BLaER1 treated with 17β-estradiol and CSF1 and Interleukin-3, amounts not matched to agents 10 nM and 100 nM (cell line): ENCODE results near the gene MSI2.

ENCODE experiments used
- H3K27ac ChIP-seq, 11 experiments: shearing (Covaris generic); formaldehyde crosslinking; 2 replicates each; pipeline ENCODE4 v1.8.1; 2022
- H3K27me3 ChIP-seq, 11 experiments: shearing (Covaris generic); formaldehyde crosslinking; 2 replicates each; pipeline ENCODE4 v1.8.1; 2022
- H3K36me3 ChIP-seq, 11 experiments: shearing (Covaris generic); formaldehyde crosslinking; 2 replicates each; pipeline ENCODE4 v1.8.1; 2022
- H3K4me1 ChIP-seq, 10 experiments: shearing (Covaris generic); formaldehyde crosslinking; 2 replicates each; pipeline ENCODE4 v1.8.1; 2022
- H3K4me2 ChIP-seq, 11 experiments: shearing (Covaris generic); formaldehyde crosslinking; 2 replicates each; pipeline ENCODE4 v1.8.1; 2022
- H3K4me3 ChIP-seq, 10 experiments: shearing (Covaris generic); formaldehyde crosslinking; 2 replicates each; pipeline ENCODE4 v1.8.1; 2022
- H3K9ac ChIP-seq, 11 experiments: shearing (Covaris generic); formaldehyde crosslinking; 2 replicates each; pipeline ENCODE4 v1.8.1; 2022
- H3K9me3 ChIP-seq, 11 experiments: shearing (Covaris generic); formaldehyde crosslinking; replicated peaks in 1 of 11; 2 replicates each; pipeline ENCODE4 v1.8.1; 2022
- H4K20me1 ChIP-seq, 11 experiments: shearing (Covaris generic); formaldehyde crosslinking; 2 replicates each; pipeline ENCODE4 v1.8.1; 2022
- Cebpa-rat ChIP-seq, 11 experiments: shearing (Covaris generic); IDR thresholded peaks; 2 replicates each; pipeline ENCODE4 v1.8.1; 2022

The MSI2 gene

DNA sequence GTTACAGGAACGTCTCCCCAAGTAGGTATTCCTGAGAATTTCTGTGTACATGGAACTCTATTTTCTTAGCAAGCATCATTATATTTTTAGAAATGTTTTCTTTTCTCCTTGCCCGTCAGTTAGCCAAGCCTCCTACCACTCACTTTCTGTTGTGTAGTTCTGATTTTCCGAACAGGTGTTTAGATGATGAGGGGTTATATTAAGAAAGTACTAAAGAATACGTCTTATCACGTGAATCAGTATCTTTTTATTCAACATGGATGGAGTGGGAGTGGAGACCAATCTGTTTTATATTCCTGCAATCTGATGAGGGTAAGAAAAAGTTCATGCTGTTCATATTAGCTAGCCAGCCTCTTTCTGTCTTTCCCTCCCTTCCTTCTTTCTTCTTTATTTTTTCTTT lies 29.4 kb downstream of the MSI2 start:
- TF ChIP-seq Cebpa-rat (IDR thresholded peaks at IDR 0.05), result no peak
- no peaks in the 10 kb centered on the region for H3K27me3 ChIP-seq
- H4K20me1 ChIP-seq, result peaks cover 15 to 98% (median 54%) of the 10 kb centered on the region in 11 experiments; a peak in 19 of 22 replicates
- peak overlapping the region; percentile 74 to 88 (median 85) for H3K4me2 ChIP-seq
- H3K27ac ChIP-seq, result peak overlapping the region in 8 of 11 experiments; percentile 28 to 73 (median 64); a peak in 12 of 22 replicates
- peak overlapping the region in 9 of 11 experiments; percentile 45 to 69 (median 55); a peak in 13 of 22 replicates for H3K9ac ChIP-seq
- H3K36me3 ChIP-seq, result peaks cover 0 to 82% (median 49%) of the 10 kb centered on the region in 11 experiments; a peak in 14 of 22 replicates
- peaks cover 41 to 98% (median 88%) of the 10 kb centered on the region in 10 experiments for H3K4me1 ChIP-seq
- no peaks in the 10 kb centered on the region for H3K9me3 ChIP-seq
- peak overlapping the region in 7 of 10 experiments; percentile 20 to 62 (median 32); a peak in 11 of 20 replicates for H3K4me3 ChIP-seq

DNA sequence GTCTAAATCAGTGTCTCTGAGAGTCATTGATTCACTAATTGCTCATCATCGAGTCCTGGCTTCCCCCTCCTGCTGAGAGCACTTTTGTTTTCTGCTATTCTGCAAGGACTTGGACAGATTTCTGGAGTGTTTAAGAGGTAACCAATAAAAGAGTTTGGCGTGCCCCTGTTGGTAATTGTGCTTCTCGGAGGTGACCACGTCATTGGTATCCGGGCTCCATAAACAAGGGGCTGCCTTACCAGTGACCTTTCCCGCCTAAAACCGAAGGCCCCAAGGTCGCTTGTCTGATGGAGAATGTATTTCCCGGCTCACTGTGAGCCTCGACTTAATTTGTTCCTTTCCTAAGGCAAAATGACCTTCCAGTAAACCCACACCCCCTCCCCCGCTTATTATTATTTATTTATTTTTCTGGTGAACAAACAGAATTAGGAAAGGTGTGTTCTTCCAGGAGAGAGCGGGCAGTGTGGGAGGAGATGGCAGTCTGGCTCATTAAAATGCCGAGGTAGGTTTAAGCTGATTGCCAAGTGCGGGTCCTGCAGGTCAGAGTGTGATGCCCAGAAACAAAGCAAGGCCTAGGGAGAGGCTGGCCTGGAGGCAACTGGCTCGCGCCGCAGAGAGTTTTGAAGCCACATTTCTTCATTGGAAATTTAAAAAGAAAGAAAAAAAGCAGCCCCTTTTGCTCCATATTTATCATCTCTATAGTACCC lies 30.2 kb downstream of the MSI2 start:
- Histone ChIP-seq H4K20me1 (peaks cover 20 to 98% (median 59%) of the 10 kb centered on the region in 11 experiments; a peak in 19 of 22 replicates), H3K27me3 (no peaks in the 10 kb centered on the region), H3K9me3 (no peaks in the 10 kb centered on the region), H3K36me3 (peaks cover 0 to 82% (median 50%) of the 10 kb centered on the region in 11 experiments; a peak in 17 of 22 replicates), H3K4me2 (peak overlapping the region; percentile 74 to 88 (median 85)), H3K9ac (peak overlapping the region in 3 of 11 experiments; percentile 18 to 43 (median 24); a peak in 2 of 22 replicates), H3K4me3 (no peak overlapping the region), H3K4me1 (peaks cover 41 to 93% (median 80%) of the 10 kb centered on the region in 10 experiments), H3K27ac (peak overlapping the region in 5 of 11 experiments; percentile 13 to 73 (median 36); a peak in 7 of 22 replicates)
- TF ChIP-seq Cebpa-rat (IDR thresholded peaks at IDR 0.05), result no peak

DNA sequence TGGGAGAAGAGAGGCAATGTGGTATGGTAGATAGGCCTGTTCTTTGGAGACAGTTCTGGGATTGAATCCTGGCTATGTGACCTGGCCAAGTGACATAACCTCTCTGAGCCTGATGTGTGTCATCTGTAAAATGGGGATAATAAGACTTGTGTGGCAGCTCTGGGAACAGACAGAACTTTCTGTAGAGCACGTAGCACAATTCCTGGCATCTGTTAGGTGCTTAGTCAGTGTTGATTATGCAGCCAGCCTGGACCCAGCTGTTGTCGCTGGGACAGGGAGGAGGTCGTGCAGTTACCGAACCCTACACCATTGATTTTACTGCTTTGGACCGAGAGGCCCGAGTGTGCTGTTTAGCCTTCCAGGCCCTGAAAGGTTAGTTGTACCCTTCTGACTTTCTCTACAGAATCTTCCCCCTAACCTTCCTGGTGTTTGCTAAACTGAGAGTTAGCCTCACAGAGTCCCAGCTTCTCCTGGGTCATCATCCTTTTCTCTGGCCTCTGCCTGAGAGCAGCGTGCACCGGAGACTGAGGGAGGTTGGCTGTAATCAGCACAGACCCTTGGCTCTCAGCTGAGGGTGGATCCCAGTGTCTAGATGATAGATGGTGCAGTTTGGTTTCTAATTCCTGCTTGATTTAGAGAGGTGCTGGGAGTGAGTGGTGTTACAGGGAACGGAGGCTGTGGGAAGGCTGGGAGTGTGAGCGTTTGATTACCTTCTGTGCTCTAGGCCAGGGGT lies 31.9 kb downstream of the MSI2 start:
- peaks cover 25 to 98% (median 60%) of the 10 kb centered on the region in 11 experiments; a peak in 19 of 22 replicates for H4K20me1 ChIP-seq
- TF ChIP-seq Cebpa-rat (IDR thresholded peaks at IDR 0.05), result no peak

DNA sequence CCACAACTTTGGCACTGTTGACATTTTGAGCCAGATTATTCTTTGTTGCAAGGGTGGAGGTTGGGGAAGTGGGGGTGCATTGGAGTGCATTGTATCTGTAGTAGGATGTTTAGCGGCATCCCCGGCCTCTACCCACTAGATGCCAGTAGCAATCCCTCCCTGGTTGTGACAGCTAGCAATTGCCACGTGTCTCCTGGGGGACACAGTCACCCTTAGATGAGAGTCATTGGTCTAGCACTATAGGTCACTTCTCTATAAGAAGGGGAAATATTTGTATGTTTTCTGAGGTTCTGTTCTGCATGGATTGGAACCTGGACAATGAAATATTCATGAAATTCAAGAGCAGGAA lies 32.4 kb downstream of the MSI2 start:
- Histone ChIP-seq H3K9ac (peak overlapping the region in 1 of 11 experiments; percentile 43; a peak in 1 of 22 replicates), H3K4me2 (peak overlapping the region in 7 of 11 experiments; percentile 2 to 88 (median 29); a peak in 4 of 22 replicates), H3K4me1 (peaks cover 41 to 88% (median 69%) of the 10 kb centered on the region in 10 experiments), H3K27ac (peak overlapping the region in 5 of 11 experiments; percentile 7 to 69 (median 27); a peak in 4 of 22 replicates), H4K20me1 (peaks cover 25 to 96% (median 60%) of the 10 kb centered on the region in 11 experiments; a peak in 19 of 22 replicates), H3K27me3 (no peaks in the 10 kb centered on the region), H3K9me3 (peaks cover 0 to 4% (median 0%) of the 10 kb centered on the region in 11 experiments; a peak in 1 of 22 replicates), H3K4me3 (no peak overlapping the region), H3K36me3 (peaks cover 0 to 80% (median 61%) of the 10 kb centered on the region in 11 experiments; a peak in 18 of 22 replicates)
- TF ChIP-seq Cebpa-rat (IDR thresholded peaks at IDR 0.05), result no peak

More for the DNA sequence above, 31.9 kb downstream of the MSI2 start:
- Histone ChIP-seq H3K9ac (peak overlapping the region in 2 of 11 experiments; percentile 5 to 43; a peak in 2 of 22 replicates), H3K4me3 (no peak overlapping the region), H3K4me1 (peaks cover 41 to 93% (median 73%) of the 10 kb centered on the region in 10 experiments), H3K4me2 (peak overlapping the region in 9 of 11 experiments; percentile 74 to 88 (median 85); a peak in 17 of 22 replicates), H3K9me3 (peaks cover 0 to 3% (median 0%) of the 10 kb centered on the region in 11 experiments; a peak in 1 of 22 replicates), H3K27ac (peak overlapping the region in 7 of 11 experiments; percentile 7 to 73 (median 27); a peak in 9 of 22 replicates), H3K27me3 (no peaks in the 10 kb centered on the region), H3K36me3 (peaks cover 0 to 82% (median 61%) of the 10 kb centered on the region in 11 experiments; a peak in 18 of 22 replicates)

GRCh38 chr17:57289130-57289529 lies 32.8 kb downstream of the MSI2 start:
- no peak for TF ChIP-seq Cebpa-rat (IDR thresholded peaks at IDR 0.05)
- Histone ChIP-seq H3K4me2 (peak overlapping the region in 7 of 11 experiments; percentile 2 to 85 (median 14); a peak in 5 of 22 replicates), H3K9me3 (peaks cover 0 to 8% (median 0%) of the 10 kb centered on the region in 11 experiments; a peak in 3 of 22 replicates), H3K27me3 (no peaks in the 10 kb centered on the region), H3K36me3 (peaks cover 0 to 82% (median 64%) of the 10 kb centered on the region in 11 experiments; a peak in 18 of 22 replicates), H3K4me1 (peaks cover 38 to 88% (median 68%) of the 10 kb centered on the region in 10 experiments), H4K20me1 (peaks cover 25 to 96% (median 60%) of the 10 kb centered on the region in 11 experiments; a peak in 19 of 22 replicates), H3K27ac (peak overlapping the region in 3 of 11 experiments; percentile 13 to 69 (median 39); a peak in 3 of 22 replicates), H3K4me3 (no peak overlapping the region), H3K9ac (peak overlapping the region in 2 of 11 experiments; percentile 7 to 43; a peak in 1 of 22 replicates)

GRCh38 chr17:57289613-57290012 lies 33.3 kb downstream of the MSI2 start:
- Histone ChIP-seq H4K20me1 (peaks cover 25 to 95% (median 60%) of the 10 kb centered on the region in 11 experiments; a peak in 19 of 22 replicates), H3K4me2 (peak overlapping the region in 5 of 11 experiments; percentile 2 to 29 (median 8); a peak in 4 of 22 replicates), H3K4me1 (peaks cover 33 to 88% (median 68%) of the 10 kb centered on the region in 10 experiments), H3K9me3 (peaks cover 0 to 13% (median 0%) of the 10 kb centered on the region in 11 experiments; a peak in 6 of 22 replicates), H3K9ac (peak overlapping the region in 2 of 11 experiments; percentile 7 to 16; a peak in 1 of 22 replicates), H3K36me3 (peaks cover 0 to 87% (median 68%) of the 10 kb centered on the region in 11 experiments; a peak in 19 of 22 replicates), H3K27ac (peak overlapping the region in 2 of 11 experiments; percentile 39 to 69; a peak in 4 of 22 replicates), H3K27me3 (no peaks in the 10 kb centered on the region), H3K4me3 (no peak overlapping the region)
- no peak for TF ChIP-seq Cebpa-rat (IDR thresholded peaks at IDR 0.05)

DNA sequence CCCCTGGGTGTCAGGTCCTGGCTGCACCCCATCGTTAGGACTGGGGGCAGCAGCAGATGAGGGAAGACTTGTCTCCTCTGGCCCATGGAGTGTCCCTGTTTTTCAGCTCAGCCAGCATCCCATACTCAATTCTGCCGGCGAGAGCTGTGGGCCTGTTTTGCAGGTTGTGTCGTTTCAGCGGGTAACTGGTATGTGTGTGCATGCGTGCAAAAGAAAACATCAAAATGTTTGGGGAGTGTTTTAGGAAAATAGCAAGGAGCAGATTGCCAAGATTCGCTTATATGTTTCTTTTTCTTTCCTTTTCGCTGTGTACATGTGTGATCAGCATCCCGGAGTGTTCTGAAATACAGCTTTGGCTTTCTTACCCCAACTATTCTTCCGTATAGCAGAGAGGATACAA lies 34.7 kb downstream of the MSI2 start:
- Histone ChIP-seq H4K20me1 (peaks cover 17 to 89% (median 59%) of the 10 kb centered on the region in 11 experiments; a peak in 19 of 22 replicates), H3K4me3 (no peak overlapping the region), H3K27me3 (no peaks in the 10 kb centered on the region), H3K4me2 (no peak overlapping the region), H3K27ac (no peak overlapping the region; a peak in 1 of 22 replicates), H3K4me1 (peaks cover 22 to 82% (median 65%) of the 10 kb centered on the region in 10 experiments), H3K36me3 (peaks cover 0 to 100% (median 79%) of the 10 kb centered on the region in 11 experiments; a peak in 19 of 22 replicates), H3K9ac (no peak overlapping the region), H3K9me3 (peaks cover 0 to 27% (median 11%) of the 10 kb centered on the region in 11 experiments; a peak in 13 of 22 replicates)
- TF ChIP-seq Cebpa-rat (IDR thresholded peaks at IDR 0.05), result no peak

GRCh38 chr17:57292091-57292490 lies 35.8 kb downstream of the MSI2 start:
- H3K27ac ChIP-seq, result peak overlapping the region in 2 of 11 experiments; percentile 15 to 17; a peak in 3 of 22 replicates
- peaks cover 11 to 71% (median 53%) of the 10 kb centered on the region in 10 experiments for H3K4me1 ChIP-seq
- H4K20me1 ChIP-seq, result peaks cover 17 to 78% (median 50%) of the 10 kb centered on the region in 11 experiments; a peak in 19 of 22 replicates
- H3K36me3 ChIP-seq, result peaks cover 0 to 100% (median 84%) of the 10 kb centered on the region in 11 experiments; a peak in 19 of 22 replicates
- peak overlapping the region in 2 of 11 experiments; percentile 8 to 16; a peak in 1 of 22 replicates for H3K4me2 ChIP-seq
- peaks cover 0 to 38% (median 22%) of the 10 kb centered on the region in 11 experiments; a peak in 18 of 22 replicates for H3K9me3 ChIP-seq
- TF ChIP-seq Cebpa-rat (IDR thresholded peaks at IDR 0.05), result no peak
- H3K9ac ChIP-seq, result no peak overlapping the region
- H3K27me3 ChIP-seq, result no peaks in the 10 kb centered on the region
- H3K4me3 ChIP-seq, result no peak overlapping the region
